ENCODE data around the gene FAM3C.

Gene FAM3C

DNA sequence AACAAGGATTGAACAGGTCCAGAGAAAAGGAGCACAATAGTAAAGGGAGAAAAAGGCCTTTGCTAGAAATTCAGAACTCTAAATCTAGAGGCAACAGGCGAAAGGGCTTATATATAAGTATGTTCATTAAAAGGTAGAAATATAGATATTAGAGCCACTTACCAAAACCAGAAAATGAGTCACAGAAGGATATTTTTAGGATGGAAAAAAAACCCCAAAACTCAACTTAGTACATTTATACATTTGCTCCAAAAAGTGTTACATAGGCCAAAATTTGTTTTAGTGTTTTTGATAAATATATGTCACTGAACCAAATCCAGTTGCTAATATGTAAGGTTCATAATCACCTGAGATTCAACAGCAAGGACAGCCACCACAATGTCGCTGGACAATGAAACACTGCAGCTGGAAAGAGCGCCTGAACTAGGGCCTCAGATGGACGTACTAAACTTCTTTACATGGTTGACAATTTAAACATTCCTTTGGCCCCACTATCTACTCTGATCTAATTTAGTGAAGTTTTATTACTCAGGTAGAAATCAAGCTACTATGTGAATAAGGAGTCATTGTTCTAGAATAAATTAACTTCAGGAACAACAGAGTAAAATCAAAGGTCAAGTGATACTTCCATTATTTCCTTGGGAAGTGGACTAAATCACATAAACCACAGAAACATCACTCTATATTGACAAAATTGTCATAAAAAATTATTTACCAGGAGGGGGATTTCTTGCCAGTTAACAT lies 10.9 kb downstream of the FAM3C start:
- TF ChIP-seq, protein P1, sequence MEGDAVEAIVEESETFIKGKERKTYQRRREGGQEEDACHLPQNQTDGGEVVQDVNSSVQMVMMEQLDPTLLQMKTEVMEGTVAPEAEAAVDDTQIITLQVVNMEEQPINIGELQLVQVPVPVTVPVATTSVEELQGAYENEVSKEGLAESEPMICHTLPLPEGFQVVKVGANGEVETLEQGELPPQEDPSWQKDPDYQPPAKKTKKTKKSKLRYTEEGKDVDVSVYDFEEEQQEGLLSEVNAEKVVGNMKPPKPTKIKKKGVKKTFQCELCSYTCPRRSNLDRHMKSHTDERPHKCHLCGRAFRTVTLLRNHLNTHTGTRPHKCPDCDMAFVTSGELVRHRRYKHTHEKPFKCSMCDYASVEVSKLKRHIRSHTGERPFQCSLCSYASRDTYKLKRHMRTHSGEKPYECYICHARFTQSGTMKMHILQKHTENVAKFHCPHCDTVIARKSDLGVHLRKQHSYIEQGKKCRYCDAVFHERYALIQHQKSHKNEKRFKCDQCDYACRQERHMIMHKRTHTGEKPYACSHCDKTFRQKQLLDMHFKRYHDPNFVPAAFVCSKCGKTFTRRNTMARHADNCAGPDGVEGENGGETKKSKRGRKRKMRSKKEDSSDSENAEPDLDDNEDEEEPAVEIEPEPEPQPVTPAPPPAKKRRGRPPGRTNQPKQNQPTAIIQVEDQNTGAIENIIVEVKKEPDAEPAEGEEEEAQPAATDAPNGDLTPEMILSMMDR (IDR thresholded peaks at IDR 0.05; ENCODE audit: low read depth, low read length, missing control alignments), result no peak
- no peak overlapping the region for H3K4me3 ChIP-seq (ENCODE audit: low read depth, low read length)
- in situ Hi-C loops (cut with HindIII; ENCODE audit: low sequenced_read_pairs), result no loop called here
- DNase-seq (ENCODE audit: low read depth), result no peak

DNA sequence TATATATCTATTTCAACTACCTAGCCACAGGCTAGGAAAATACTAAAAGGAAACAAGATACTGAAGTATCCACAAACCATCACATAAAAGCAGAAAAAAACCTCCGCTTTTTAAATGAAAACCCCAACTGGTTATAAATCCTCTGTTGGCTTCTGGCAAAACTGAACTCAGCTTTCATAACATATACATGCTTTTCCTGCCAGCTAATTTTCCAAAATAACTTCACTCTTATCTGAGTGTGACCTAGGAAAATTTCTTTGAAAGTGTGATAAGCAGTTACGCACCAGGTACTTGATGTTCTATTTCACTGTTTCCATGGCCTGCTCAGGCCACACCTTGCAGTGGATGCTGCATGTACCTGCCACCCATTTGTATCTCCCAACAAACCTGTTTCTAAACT lies 11.8 kb downstream of the FAM3C start:
- in situ Hi-C loops (cut with HindIII; ENCODE audit: low sequenced_read_pairs), result no loop called here
- no peak overlapping the region for H3K4me3 ChIP-seq (ENCODE audit: low read depth, low read length)

DNA sequence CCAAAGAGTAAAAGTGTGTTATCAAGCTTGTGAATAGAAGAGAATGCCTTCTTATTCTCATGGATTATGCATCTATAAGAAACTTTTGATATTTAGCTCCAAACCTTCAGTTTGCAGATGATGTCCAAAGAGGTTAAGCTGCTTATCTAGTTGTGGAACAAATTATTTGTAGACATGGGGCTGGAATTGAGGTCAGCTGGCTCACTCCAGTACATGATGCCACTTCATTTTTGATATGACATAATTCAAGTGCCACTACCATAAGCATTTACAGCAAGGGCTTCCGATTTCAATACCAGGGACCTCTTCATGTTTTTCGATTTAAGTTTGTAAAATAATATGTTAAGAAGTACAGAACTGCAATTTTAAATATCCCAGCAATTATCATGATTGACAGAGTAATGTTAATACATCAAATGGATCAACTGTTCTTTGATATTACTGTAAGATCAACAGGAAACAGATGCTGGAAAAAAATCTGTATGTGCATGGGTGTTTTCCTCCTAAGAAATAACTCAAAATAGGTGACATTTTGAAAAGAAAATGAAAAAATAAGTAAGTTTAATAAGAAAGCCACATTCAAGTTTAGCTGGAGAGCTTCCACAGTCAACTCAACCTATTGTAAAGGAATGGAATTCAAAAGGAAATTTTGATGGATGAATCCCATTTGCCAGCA lies 12.7 kb downstream of the FAM3C start:
- no peak for DNase-seq (ENCODE audit: low read depth)
- H3K4me3 ChIP-seq (ENCODE audit: low read depth, low read length), result no peak overlapping the region
- in situ Hi-C loops (cut with HindIII; ENCODE audit: low sequenced_read_pairs), result no loop called here
- TF ChIP-seq, protein P1 (IDR thresholded peaks at IDR 0.05; ENCODE audit: low read depth, low read length, missing control alignments), result no peak

More for the DNA sequence above, 11.8 kb downstream of the FAM3C start:
- TF ChIP-seq, protein P1 (IDR thresholded peaks at IDR 0.05; ENCODE audit: low read depth, low read length, missing control alignments), result no peak
- no peak for DNase-seq (ENCODE audit: low read depth)

DNA sequence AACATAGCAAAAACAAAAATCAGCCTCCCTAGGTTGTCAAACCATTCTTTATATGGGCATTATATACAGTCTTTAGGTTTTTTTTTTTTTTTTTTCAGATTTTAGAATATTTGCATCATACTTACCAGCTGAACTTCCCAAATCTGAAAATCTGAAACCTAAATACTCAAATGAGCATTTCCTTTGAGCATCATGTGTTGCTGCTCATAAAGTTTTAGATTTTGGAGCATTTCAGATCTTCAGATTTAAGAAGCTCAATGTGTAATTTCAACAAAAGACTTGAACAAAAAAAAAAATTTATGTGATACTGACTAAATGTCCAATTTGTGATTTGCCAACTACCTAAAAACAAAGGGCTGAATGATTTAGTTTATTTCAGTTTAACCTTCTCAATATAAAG lies 13.6 kb downstream of the FAM3C start:
- TF ChIP-seq, protein P1 (IDR thresholded peaks at IDR 0.05; ENCODE audit: low read depth, low read length, missing control alignments), result no peak
- in situ Hi-C loops (cut with HindIII; ENCODE audit: low sequenced_read_pairs), result no loop called here
- no peak overlapping the region for H3K4me3 ChIP-seq (ENCODE audit: low read depth, low read length)
- no peak for DNase-seq (ENCODE audit: low read depth)

DNA sequence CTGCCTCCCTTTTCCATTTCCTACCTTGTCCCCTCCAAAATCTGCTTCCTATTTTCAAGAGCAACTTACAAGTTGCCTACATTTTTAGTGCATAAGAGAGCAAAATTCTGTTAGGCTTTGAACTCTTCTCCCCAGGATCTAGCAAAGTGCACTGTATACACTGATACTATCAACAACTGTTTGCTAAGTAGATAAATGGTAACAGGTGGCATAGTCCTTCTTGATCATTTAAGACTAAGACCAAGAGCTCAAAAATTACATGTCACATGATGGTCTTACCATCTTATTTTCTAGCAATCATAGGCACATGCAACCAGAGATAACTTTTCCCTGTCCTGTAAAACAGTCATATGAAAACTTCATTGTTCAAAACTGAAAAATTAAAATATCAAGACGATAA lies 16.2 kb downstream of the FAM3C start:
- no peak for DNase-seq (ENCODE audit: low read depth)
- TF ChIP-seq, protein P1 (IDR thresholded peaks at IDR 0.05; ENCODE audit: low read depth, low read length, missing control alignments), result no peak
- no peak overlapping the region for H3K4me3 ChIP-seq (ENCODE audit: low read depth, low read length)
- in situ Hi-C loops (cut with HindIII; ENCODE audit: low sequenced_read_pairs), result no loop called here

DNA sequence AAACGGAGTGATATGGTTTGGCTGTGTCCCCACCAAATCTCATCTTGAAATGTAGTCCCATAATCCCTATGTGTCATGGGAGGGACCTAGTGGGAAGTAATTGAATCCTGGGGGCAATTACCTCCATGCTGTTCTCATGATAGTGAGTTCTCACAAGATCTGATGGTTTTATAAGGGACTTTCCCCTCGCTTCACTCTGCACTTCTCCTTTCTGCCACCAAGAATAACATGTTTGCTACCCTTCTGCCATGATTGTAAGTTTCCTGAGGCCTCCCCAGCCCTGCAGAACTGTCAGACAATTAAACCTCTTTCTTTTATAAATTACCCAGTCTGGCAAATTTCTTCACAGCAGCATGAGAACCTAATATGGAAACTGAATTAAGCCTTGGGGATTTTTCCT lies 19.1 kb downstream of the FAM3C start:
- TF ChIP-seq, protein P1 (IDR thresholded peaks at IDR 0.05; ENCODE audit: low read depth, low read length, missing control alignments), result no peak

More for the DNA sequence above, 19.1 kb downstream of the FAM3C start:
- DNase-seq (ENCODE audit: low read depth), result no peak
- no peak overlapping the region for H3K4me3 ChIP-seq (ENCODE audit: low read depth, low read length)
- in situ Hi-C loops (cut with HindIII; ENCODE audit: low sequenced_read_pairs), result no loop called here
